ENCODE data around the gene OR2A2. TPM values are rescaled to one million over a fixed set of nuclear protein-coding genes. Genes with fewer than 3 reads are reported as not detected.

OR2A2 gene
- total and polyA plus RNA-seq, 9 of the 15 experiments (the other 6 are each of a cell fraction or from before 2014, with no cell fraction given) = not detected

DNA sequence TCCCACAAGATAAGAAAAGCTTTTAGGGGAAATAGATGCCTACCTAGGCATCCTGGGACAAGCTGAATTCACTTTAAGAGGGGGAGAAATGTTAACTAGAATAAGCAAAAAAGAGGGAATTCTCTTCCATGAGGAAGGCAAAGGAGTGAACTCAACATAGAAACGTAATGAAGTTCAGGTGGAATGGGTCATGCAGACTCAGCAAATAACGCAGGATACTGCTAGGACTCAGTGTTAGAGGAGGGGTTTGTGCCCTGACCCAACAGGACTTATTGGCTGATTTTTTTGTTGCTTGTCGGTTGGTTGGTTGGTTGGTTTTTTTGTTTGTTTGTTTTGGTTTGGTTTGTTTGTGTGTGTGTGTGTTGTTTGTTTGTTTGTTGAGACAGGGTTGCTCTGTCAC, 22.9 kb downstream of the OR2A2 start:
- Histone ChIP-seq H3K9ac (ENCODE audit: insufficient read depth in 1 of 2, low read depth in 2 of 2, low read length in 2 of 2) (no peak overlapping the region), H2AFZ (ENCODE audit: low read depth, low read length) (no peak overlapping the region), H3K27me3 (ENCODE audit: control insufficient read depth in 2 of 2, insufficient read depth in 2 of 2, low read length in 2 of 2) (no peaks in the 10 kb centered on the region), H3K9me1 (ENCODE audit: control insufficient read depth, insufficient read depth, low read length) (no peaks in the 10 kb centered on the region), H3K36me3 (ENCODE audit: control insufficient read depth, insufficient read depth, low read length) (no peaks in the 10 kb centered on the region), H3K79me2 (ENCODE audit: control insufficient read depth, insufficient read depth, low read length) (no peaks in the 10 kb centered on the region), H3K27ac (ENCODE audit: extremely low read depth, low read depth, low read length) (no peak overlapping the region), H3K4me3 (no peak overlapping the region), H3K9me3 (replicated peaks; ENCODE audit: control insufficient read depth, insufficient read depth, low read depth, low read length) (no peaks in the 10 kb centered on the region), H4K20me1 (replicated peaks; ENCODE audit: control insufficient read depth, insufficient read depth, low read length) (no peaks in the 10 kb centered on the region), H3K4me2 (ENCODE audit: insufficient read depth, low read length) (no peak overlapping the region), H3K4me1 (replicated peaks in 1 of 2; ENCODE audit: control insufficient read depth in 2 of 2, insufficient read depth in 2 of 2, low read length in 2 of 2) (no peaks in the 10 kb centered on the region)
- CTCF ChIA-PET (ENCODE audit: low intra/inter-chr PET ratio) = interaction anchor here (0.6 kb wide), 1 partner anchor 1834 kb away, joined by 4 read pairs; no protein-coding TSS in a partner anchor
- in situ Hi-C loops (cut with MboI) = no loop called here
- TF ChIP-seq ZNF316 (IDR thresholded peaks at IDR 0.05) = peak; percentile 85
- TF ChIP-seq MAFG (tag; conservative IDR thresholded peaks at IDR 0.05) = peak; percentile 67
- no peak for TF ChIP-seq RAD51 (IDR thresholded peaks at IDR 0.05; ENCODE audit: borderline replicate concordance, low read depth)
- peak; percentile 79 for TF ChIP-seq C11orf30 (IDR thresholded peaks at IDR 0.05; ENCODE audit: low read depth)
- TF ChIP-seq GATAD2B (IDR thresholded peaks at IDR 0.05; ENCODE audit: borderline replicate concordance) = no peak
- TF ChIP-seq CREBBP (IDR thresholded peaks at IDR 0.05; ENCODE audit: low read depth, low read length) = no peak
- TF ChIP-seq MAFF (IDR thresholded peaks at IDR 0.05; ENCODE audit: low read length) = peak; percentile 32; the same call in 1 of the 2 replicates
- ATAC-seq (no peak), DNase-seq (ENCODE audit: extremely low read depth in 1 of 4, low spot score in 3 of 4) (no peak), FAIRE-seq (no peak)
- POLR2A ChIA-PET = no interaction called here
- intact Hi-C loops (cut with micrococcal nuclease) = loop anchor here (5.0 kb wide), 1 partner anchor 395 kb away; no protein-coding TSS in a partner anchor
- 0% methylated on average over 3 of the region's 3 CpGs for WGBS (ENCODE audit: insufficient coverage, low coverage, missing lambda C conversion rate)
- no TSS peak for BruUV-seq (replicated peaks)

DNA sequence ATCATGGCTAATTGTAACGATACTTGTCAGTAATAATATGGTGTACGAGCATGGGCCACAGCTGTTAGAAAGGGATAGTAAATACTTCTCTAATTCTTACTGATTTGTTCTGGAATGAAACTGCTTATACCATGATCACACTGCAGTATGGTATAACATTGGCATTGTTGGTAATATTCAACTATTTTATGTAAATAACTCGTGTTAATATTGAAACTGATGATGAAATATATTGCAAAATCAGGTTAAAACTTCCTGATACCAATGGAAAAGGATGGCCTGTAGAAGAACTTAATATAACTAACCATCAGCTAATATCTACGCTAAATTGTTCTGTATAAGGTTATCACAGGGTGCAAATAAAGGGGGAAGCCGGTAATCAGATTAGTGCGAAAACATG, 23.9 kb downstream of the OR2A2 start:
- Histone ChIP-seq H3K27me3 (ENCODE audit: control insufficient read depth in 2 of 2, insufficient read depth in 2 of 2, low read length in 2 of 2) (no peaks in the 10 kb centered on the region), H3K4me1 (replicated peaks in 1 of 2; ENCODE audit: control insufficient read depth in 2 of 2, insufficient read depth in 2 of 2, low read length in 2 of 2) (no peaks in the 10 kb centered on the region), H3K4me3 (no peak overlapping the region), H3K4me2 (ENCODE audit: insufficient read depth, low read length) (no peak overlapping the region), H3K79me2 (ENCODE audit: control insufficient read depth, insufficient read depth, low read length) (no peaks in the 10 kb centered on the region), H3K9ac (ENCODE audit: insufficient read depth in 1 of 2, low read depth in 2 of 2, low read length in 2 of 2) (no peak overlapping the region), H4K20me1 (replicated peaks; ENCODE audit: control insufficient read depth, insufficient read depth, low read length) (no peaks in the 10 kb centered on the region), H3K9me3 (replicated peaks; ENCODE audit: control insufficient read depth, insufficient read depth, low read depth, low read length) (no peaks in the 10 kb centered on the region), H3K27ac (ENCODE audit: extremely low read depth, low read depth, low read length) (no peak overlapping the region), H3K36me3 (ENCODE audit: control insufficient read depth, insufficient read depth, low read length) (no peaks in the 10 kb centered on the region), H3K9me1 (ENCODE audit: control insufficient read depth, insufficient read depth, low read length) (no peaks in the 10 kb centered on the region), H2AFZ (ENCODE audit: low read depth, low read length) (no peak overlapping the region)
- CTCF ChIA-PET (ENCODE audit: low intra/inter-chr PET ratio) = no interaction called here
- ATAC-seq = no peak
- in situ Hi-C loops (cut with MboI) = no loop called here
- TF ChIP-seq MYNN (IDR thresholded peaks at IDR 0.05) (no peak), MYNN (CRISPR knock-in tag; IDR thresholded peaks at IDR 0.05) (no peak), CEBPG (CRISPR knock-in tag; IDR thresholded peaks at IDR 0.05) (no peak), CEBPG (tag; conservative IDR thresholded peaks at IDR 0.05 in 1 of 2, IDR thresholded peaks at IDR 0.05 in 1 of 2) (peak; percentile 18 to 45; a peak in 2 of 4 replicates)
- TF ChIP-seq, protein P1, sequence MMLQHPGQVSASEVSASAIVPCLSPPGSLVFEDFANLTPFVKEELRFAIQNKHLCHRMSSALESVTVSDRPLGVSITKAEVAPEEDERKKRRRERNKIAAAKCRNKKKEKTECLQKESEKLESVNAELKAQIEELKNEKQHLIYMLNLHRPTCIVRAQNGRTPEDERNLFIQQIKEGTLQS (IDR thresholded peaks at IDR 0.05) = peak; percentile 57; the same call in 1 of the 2 replicates
- TF ChIP-seq, protein P1 (CRISPR knock-in tag; conservative IDR thresholded peaks at IDR 0.05) = no peak
- DNase-seq (ENCODE audit: extremely low read depth in 1 of 4, low spot score in 3 of 4) = no peak
- no peak for FAIRE-seq
- POLR2A ChIA-PET = no interaction called here
- no TSS peak for BruUV-seq (replicated peaks)
- intact Hi-C loops (cut with micrococcal nuclease) = loop anchor here (5.0 kb wide), 1 partner anchor 396 kb away; no protein-coding TSS in a partner anchor
- WGBS (ENCODE audit: insufficient coverage, low coverage, missing lambda C conversion rate) = 0% methylated on average over 6 of the region's 6 CpGs

Data from K562 (cell line).